Ascending aorta (tissue), 2 donors: ENCODE data around the gene COL19A1. TPM values are rescaled to one million over a fixed set of nuclear protein-coding genes. Genes with fewer than 3 reads are reported as not detected.

ENCODE experiments used
- DNase-seq, 2 donors: peaks; one replicate each; pipeline ENCODE4 v3.0.0-alpha.2; 2019; ENCODE audit warnings: low spot score in 2 of 2
- H3K27ac ChIP-seq, 2 donors: fragments of 200-600 bp; sonication (generic); one replicate each; pipeline ENCODE4 v1.5.1; 2016 to 2017; ENCODE audit warnings: mild to moderate bottlenecking in 1 of 2
- H3K27me3 ChIP-seq: fragments of 200-600 bp; sonication (generic); one replicate; pipeline ENCODE4 v1.5.1; 2017
- H3K36me3 ChIP-seq, 2 donors: fragments of 200-600 bp; sonication (generic); one replicate each; pipeline ENCODE4 v1.5.1; 2016
- H3K4me1 ChIP-seq, 2 donors: fragments of 200-600 bp; sonication (generic); one replicate each; pipeline ENCODE4 v1.5.1; 2016 to 2017; ENCODE audit warnings: mild to moderate bottlenecking in 1 of 2
- H3K4me3 ChIP-seq, 2 donors: fragments of 200-600 bp; sonication (generic); one replicate each; pipeline ENCODE4 v1.5.1; 2016 to 2017; ENCODE audit warnings: mild to moderate bottlenecking in 1 of 2
- H3K9me3 ChIP-seq, 2 donors: fragments of 200-600 bp; sonication (generic); one replicate each; pipeline ENCODE4 v1.5.1; 2016
- intact Hi-C: fragments of 100-400 bp; cut with DNase I; formaldehyde crosslinking; loops from one replicate; pipeline ENCODE4 v1.15.1; 2023
- total RNA-seq: library from RNA; depleted of rRNA; stranded (reverse); fragments of >200 nt; gene quantifications from one replicate; pipeline ENCODE4 v1.1.0, GENCODE V29; 2016
- TF ChIP-seq, protein P1 (sequence below), 3 experiments: fragments of 200-600 bp in 2 of 3; fragments of 450-650 bp in 1 of 3; sonication (generic) in 2 of 3; IDR thresholded peaks; one replicate each; pipeline ENCODE4 v1.5.1; 2016 to 2019; ENCODE audit warnings: antibody characterized with exemption in 3 of 3, mild to moderate bottlenecking in 1 of 3, moderate library complexity in 1 of 3

COL19A1 gene
- total RNA-seq, 1 donor from 2014 or later, result not detected

GRCh38 chr6:69976591-69977090 lies 110.3 kb downstream of the COL19A1 start:
- intact Hi-C loops, result no loop called here
- H3K27me3 ChIP-seq, result no peaks in the 10 kb centered on the region
- DNase-seq, result no peak
- H3K9me3 ChIP-seq, result no peaks in the 10 kb centered on the region
- H3K27ac ChIP-seq, result no peak overlapping the region
- H3K4me3 ChIP-seq, result no peak overlapping the region
- no peaks in the 10 kb centered on the region for H3K4me1 ChIP-seq
- H3K36me3 ChIP-seq, result no peaks in the 10 kb centered on the region
- TF ChIP-seq, protein P1, sequence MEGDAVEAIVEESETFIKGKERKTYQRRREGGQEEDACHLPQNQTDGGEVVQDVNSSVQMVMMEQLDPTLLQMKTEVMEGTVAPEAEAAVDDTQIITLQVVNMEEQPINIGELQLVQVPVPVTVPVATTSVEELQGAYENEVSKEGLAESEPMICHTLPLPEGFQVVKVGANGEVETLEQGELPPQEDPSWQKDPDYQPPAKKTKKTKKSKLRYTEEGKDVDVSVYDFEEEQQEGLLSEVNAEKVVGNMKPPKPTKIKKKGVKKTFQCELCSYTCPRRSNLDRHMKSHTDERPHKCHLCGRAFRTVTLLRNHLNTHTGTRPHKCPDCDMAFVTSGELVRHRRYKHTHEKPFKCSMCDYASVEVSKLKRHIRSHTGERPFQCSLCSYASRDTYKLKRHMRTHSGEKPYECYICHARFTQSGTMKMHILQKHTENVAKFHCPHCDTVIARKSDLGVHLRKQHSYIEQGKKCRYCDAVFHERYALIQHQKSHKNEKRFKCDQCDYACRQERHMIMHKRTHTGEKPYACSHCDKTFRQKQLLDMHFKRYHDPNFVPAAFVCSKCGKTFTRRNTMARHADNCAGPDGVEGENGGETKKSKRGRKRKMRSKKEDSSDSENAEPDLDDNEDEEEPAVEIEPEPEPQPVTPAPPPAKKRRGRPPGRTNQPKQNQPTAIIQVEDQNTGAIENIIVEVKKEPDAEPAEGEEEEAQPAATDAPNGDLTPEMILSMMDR (IDR thresholded peaks at IDR 0.05), result no peak

- intact Hi-C loops, result no loop called here
- TF ChIP-seq, protein P1 (IDR thresholded peaks at IDR 0.05), result no peak
- DNase-seq, result no peak
- no peaks in the 10 kb centered on the region for H3K4me1 ChIP-seq
- no peaks in the 10 kb centered on the region for H3K27me3 ChIP-seq
- no peaks in the 10 kb centered on the region for H3K9me3 ChIP-seq
- no peak overlapping the region for H3K4me3 ChIP-seq
- H3K27ac ChIP-seq, result no peak overlapping the region
- H3K36me3 ChIP-seq, result no peaks in the 10 kb centered on the region
These were observed 114.3 kb downstream of the COL19A1 start for GRCh38 chr6:69980624-69981023.

GRCh38 chr6:69984506-69984905 lies 118.2 kb downstream of the COL19A1 start:
- TF ChIP-seq, protein P1 (IDR thresholded peaks at IDR 0.05), result no peak
- no peaks in the 10 kb centered on the region for H3K9me3 ChIP-seq
- no peak for DNase-seq
- H3K27me3 ChIP-seq, result no peaks in the 10 kb centered on the region
- H3K27ac ChIP-seq, result no peak overlapping the region
- H3K4me1 ChIP-seq, result no peaks in the 10 kb centered on the region
- H3K4me3 ChIP-seq, result no peak overlapping the region
- H3K36me3 ChIP-seq, result no peaks in the 10 kb centered on the region
- intact Hi-C loops, result no loop called here

DNA sequence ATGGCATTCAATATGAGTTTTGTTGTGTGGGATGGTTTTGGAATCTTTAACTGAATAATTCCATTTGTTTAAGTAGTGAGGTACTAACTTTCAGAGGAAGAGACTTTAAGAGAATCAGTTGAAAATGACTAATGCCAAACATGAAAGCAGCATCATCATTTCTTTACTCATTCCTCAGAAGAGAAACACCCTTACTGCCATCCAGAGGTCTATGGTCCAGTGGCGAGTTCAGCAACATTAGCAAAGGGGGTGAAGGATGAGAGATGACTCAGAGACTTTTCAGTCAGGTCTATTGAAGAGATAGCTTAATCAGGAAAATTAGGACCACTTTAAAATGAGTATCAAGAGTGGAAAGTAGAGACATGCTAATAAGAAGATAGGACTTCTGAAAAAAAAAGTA lies 118.8 kb downstream of the COL19A1 start:
- H3K4me3 ChIP-seq, result no peak overlapping the region
- no peaks in the 10 kb centered on the region for H3K27me3 ChIP-seq
- TF ChIP-seq, protein P1 (IDR thresholded peaks at IDR 0.05), result no peak
- H3K36me3 ChIP-seq, result no peaks in the 10 kb centered on the region
- H3K9me3 ChIP-seq, result no peaks in the 10 kb centered on the region
- DNase-seq, result no peak
- H3K4me1 ChIP-seq, result no peaks in the 10 kb centered on the region
- no peak overlapping the region for H3K27ac ChIP-seq
- intact Hi-C loops, result no loop called here

DNA sequence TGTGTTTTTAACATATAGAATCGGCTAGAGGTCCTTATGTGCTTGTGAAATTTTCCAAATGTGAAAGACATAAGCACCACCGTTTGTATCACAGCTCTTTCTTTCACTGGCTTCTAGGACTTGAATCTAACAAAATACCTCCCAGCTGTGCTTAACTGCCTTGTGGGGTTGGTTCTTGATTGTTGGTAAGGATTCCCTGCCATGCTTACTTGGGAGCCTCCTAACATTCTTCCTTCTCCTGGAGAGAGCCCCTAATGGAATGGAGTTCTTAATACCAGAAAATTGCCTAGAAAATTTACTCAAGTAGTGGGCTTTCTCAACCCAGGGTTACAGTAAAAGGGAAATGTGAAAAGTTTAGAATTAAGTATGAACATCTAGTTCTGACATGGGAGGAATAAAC lies 121.2 kb downstream of the COL19A1 start:
- no peak overlapping the region for H3K4me3 ChIP-seq
- H3K27me3 ChIP-seq, result no peaks in the 10 kb centered on the region
- no peak overlapping the region for H3K27ac ChIP-seq
- TF ChIP-seq, protein P1 (IDR thresholded peaks at IDR 0.05), result no peak
- intact Hi-C loops, result no loop called here
- no peak for DNase-seq
- H3K4me1 ChIP-seq, result no peaks in the 10 kb centered on the region
- H3K9me3 ChIP-seq, result no peaks in the 10 kb centered on the region
- no peaks in the 10 kb centered on the region for H3K36me3 ChIP-seq
